Testis (tissue), 3 donors: ENCODE data around the gene CYTH4. TPM values are rescaled to one million over a fixed set of nuclear protein-coding genes. Genes with fewer than 3 reads are reported as not detected.
"Not testable (repeated sequence)": the region's sequence is repeated elsewhere in the genome, so short reads cannot be mapped to it uniquely, and the experiment has no call there.

Experiments used
- DNase-seq: peaks from one replicate; pipeline ENCODE4 v3.0.0-alpha.2; 2019
- H3K27ac ChIP-seq, 2 donors: fragments of 200-600 bp; sonication (generic); one replicate each; pipeline ENCODE4 v1.5.1; 2019
- H3K27me3 ChIP-seq: fragments of 200-600 bp; sonication (generic); one replicate; pipeline ENCODE4 v1.5.1; 2019
- H3K36me3 ChIP-seq: fragments of 200-600 bp; sonication (generic); one replicate; pipeline ENCODE4 v1.5.1; 2017; ENCODE audit warnings: low read depth; ENCODE audit errors: missing control alignments
- H3K4me1 ChIP-seq: fragments of 200-600 bp; sonication (generic); one replicate; pipeline ENCODE4 v1.5.1; 2019
- H3K4me3 ChIP-seq, 2 donors: fragments of 200-600 bp; sonication (generic); one replicate each; pipeline ENCODE4 v1.5.1; 2017 to 2019
- H3K9me3 ChIP-seq: fragments of 200-600 bp; sonication (generic); one replicate; pipeline ENCODE4 v1.5.1; 2017
- POLR2A ChIP-seq: fragments of 450-650 bp; IDR thresholded peaks from one replicate; pipeline ENCODE4 v1.6.1; 2017; ENCODE audit warnings: antibody characterized with exemption, mild to moderate bottlenecking, moderate library complexity
- WGBS, 2 donors: methylation state at CpG; one replicate each; pipeline ENCODE4 v1.1.5; 2018; 5-methylcytosine and 5-hydroxymethylcytosine counted together
- intact Hi-C: fragments of 100-400 bp; cut with DNase I; formaldehyde crosslinking; loops from one replicate; pipeline ENCODE4 v1.15.1; 2023; ENCODE audit warnings: low total_unique reads
- polyA plus RNA-seq: library from polyadenylated mRNA; stranded (reverse); fragments of 350-450 nt; fragmentation: Illumina TruSeq; extraction: RNeasy Lipid Tissue Mini Kit (QIAGEN cat#74804); gene quantifications from one replicate; pipeline ENCODE4 v1.2.3, GENCODE V29; 2014; ENCODE audit warnings: low read depth, low replicate concordance; ENCODE audit not compliant: insufficient read depth
- total RNA-seq, 2 donors: library from RNA; depleted of rRNA; stranded (reverse); fragments of >200 nt; gene quantifications; one replicate each; pipeline ENCODE4 v1.2.3, GENCODE V29; 2016
- TF ChIP-seq, protein P1 (sequence below), 3 experiments: fragments of 450-650 bp in 2 of 3; fragments of 200-600 bp in 1 of 3; sonication (generic) in 1 of 3; IDR thresholded peaks; one replicate each; pipeline ENCODE4 v1.5.1; 2016 to 2019; ENCODE audit warnings: antibody characterized with exemption in 3 of 3, mild to moderate bottlenecking in 2 of 3, moderate library complexity in 1 of 3

CYTH4 gene
- total and polyA plus RNA-seq, 3 donors from 2014 or later, result 2.7 to 7.2 (median 6.8) TPM

DNA sequence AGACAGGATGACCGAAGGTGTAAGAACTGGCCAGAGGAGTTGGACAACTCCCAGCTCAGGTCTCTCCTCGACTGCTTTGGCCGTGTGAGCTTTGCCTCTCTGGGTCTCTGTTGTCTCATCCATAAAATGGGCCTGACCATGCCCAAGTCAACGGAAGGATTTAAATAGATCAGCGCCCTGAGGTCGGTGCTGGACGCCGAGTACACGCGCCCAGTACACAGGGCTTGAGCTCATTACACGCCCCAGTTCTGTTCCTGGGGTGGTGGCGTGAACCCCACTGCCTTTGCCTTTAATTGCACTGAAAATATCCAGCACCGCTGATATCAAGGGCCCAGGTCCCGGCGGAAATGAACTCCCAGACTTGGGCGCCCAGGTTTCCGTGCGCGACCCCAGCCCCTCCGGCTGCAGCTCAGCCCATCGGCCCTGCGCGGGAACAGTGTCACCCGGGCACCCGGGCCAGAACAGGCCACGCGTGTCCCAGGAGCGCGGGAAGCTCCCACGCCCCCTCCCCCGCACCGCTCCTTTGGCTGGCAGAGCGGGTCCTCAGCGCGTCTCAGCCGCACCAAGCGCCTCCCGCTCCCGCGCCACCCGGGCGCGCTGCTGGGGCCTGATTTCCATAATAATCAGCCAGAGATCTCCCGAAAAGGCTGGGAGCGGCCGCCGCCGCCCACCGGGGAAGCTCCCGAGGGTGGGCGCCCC is 42.2 kb downstream of the CYTH4 start:
- intact Hi-C loops, result no loop called here
- H3K9me3 ChIP-seq, result no peaks in the 10 kb centered on the region
- no peak for DNase-seq
- WGBS, 2 donors, result 10 to 40% methylated on average over 8 to 25 of the region's 51 CpGs
- H3K4me3 ChIP-seq, result peak overlapping the region in 1 of 2 donors; percentile 39
- H3K27ac ChIP-seq, result no peak overlapping the region
- no peaks in the 10 kb centered on the region for H3K36me3 ChIP-seq
- H3K4me1 ChIP-seq, result peaks cover 8% of the 10 kb centered on the region
- H3K27me3 ChIP-seq, result peaks cover 3% of the 10 kb centered on the region
- TF ChIP-seq, protein P1, sequence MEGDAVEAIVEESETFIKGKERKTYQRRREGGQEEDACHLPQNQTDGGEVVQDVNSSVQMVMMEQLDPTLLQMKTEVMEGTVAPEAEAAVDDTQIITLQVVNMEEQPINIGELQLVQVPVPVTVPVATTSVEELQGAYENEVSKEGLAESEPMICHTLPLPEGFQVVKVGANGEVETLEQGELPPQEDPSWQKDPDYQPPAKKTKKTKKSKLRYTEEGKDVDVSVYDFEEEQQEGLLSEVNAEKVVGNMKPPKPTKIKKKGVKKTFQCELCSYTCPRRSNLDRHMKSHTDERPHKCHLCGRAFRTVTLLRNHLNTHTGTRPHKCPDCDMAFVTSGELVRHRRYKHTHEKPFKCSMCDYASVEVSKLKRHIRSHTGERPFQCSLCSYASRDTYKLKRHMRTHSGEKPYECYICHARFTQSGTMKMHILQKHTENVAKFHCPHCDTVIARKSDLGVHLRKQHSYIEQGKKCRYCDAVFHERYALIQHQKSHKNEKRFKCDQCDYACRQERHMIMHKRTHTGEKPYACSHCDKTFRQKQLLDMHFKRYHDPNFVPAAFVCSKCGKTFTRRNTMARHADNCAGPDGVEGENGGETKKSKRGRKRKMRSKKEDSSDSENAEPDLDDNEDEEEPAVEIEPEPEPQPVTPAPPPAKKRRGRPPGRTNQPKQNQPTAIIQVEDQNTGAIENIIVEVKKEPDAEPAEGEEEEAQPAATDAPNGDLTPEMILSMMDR (IDR thresholded peaks at IDR 0.05), result no peak
- TF ChIP-seq POLR2A, result no peak

DNA sequence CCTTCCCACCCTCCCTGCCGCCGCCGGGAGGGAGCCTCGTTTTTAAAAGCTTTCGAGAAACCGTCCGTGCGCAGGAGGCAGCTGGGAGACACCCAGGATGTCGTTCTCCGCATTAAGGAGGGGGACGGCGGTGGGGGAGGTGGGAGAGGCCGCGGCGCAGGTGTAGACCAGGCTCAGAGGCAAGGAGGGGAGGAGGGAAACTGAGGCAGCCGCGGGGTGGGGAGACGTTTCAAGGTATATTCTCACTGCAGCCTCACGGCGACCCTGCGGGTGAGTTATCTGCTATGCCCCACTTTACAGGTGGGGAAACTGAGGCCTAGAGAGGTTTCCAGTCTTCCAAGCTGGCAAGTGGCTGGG is 42.7 kb downstream of the CYTH4 start:
- H3K27me3 ChIP-seq, result peaks cover 3% of the 10 kb centered on the region
- no peak overlapping the region for H3K27ac ChIP-seq
- intact Hi-C loops, result no loop called here
- DNase-seq, result no peak
- TF ChIP-seq POLR2A, result no peak
- H3K4me1 ChIP-seq, result peaks cover 8% of the 10 kb centered on the region
- peak overlapping the region in 1 of 2 donors; percentile 39 for H3K4me3 ChIP-seq
- H3K36me3 ChIP-seq, result no peaks in the 10 kb centered on the region
- WGBS, 2 donors, result 3% methylated on average over 19 of the region's 21 CpGs; no CpG with 5 or more reads in 1 of the 2 donors
- H3K9me3 ChIP-seq, result no peaks in the 10 kb centered on the region

DNA sequence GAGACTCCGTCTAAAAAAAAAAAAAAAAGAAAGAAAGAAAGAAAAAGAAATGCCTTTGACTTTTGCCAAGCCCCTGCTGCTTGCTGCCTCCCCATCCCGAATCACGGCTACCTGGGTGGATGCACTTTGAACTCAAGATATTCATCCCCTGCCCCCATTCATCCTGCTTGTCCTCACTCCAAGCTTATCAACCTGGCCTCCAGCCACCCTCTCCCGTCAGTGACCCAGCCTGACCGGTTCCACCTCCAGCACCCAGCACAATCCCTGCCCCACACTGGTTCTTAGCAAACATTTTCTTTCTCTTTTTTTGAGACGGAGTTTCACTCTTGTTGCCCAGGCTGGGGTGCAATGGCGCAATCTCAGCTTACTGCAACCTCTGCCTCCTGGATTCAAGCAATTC is 44.4 kb downstream of the CYTH4 start:
- no peaks in the 10 kb centered on the region for H3K36me3 ChIP-seq
- peaks cover 3% of the 10 kb centered on the region for H3K27me3 ChIP-seq
- no peaks in the 10 kb centered on the region for H3K9me3 ChIP-seq
- WGBS, 2 donors, result 55 to 67% methylated on average over 7 of the region's 7 CpGs
- DNase-seq, result no peak
- H3K4me1 ChIP-seq, result peaks cover 8% of the 10 kb centered on the region
- no peak overlapping the region for H3K27ac ChIP-seq
- intact Hi-C loops, result no loop called here
- H3K4me3 ChIP-seq, result no peak overlapping the region
- no peak for TF ChIP-seq POLR2A
- TF ChIP-seq, protein P1 (IDR thresholded peaks at IDR 0.05), result no peak

DNA sequence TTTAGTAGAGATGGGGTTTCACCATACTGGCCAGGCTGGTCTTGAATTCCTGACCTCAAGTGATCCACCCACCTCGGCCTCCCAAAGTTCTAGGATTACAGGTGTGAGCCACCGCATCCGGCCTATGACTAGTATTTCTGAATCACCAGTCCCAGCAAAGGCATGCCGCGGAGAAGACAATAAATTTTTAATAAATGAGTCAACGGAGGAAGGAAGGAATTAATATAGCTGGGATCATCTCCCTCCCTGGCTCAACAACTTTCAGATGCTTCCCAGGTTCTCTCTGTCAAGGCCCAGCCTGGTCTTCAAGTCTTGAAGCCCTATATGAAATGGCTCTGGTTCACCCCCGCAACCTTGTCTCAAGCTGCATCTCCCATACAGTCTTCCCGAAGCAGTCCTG is 45.7 kb downstream of the CYTH4 start:
- 90 to 91% methylated on average over 8 of the region's 8 CpGs for WGBS, 2 donors
- no peaks in the 10 kb centered on the region for H3K9me3 ChIP-seq
- TF ChIP-seq, protein P1 (IDR thresholded peaks at IDR 0.05), result no peak
- no peak for TF ChIP-seq POLR2A
- no peak for DNase-seq
- H3K4me3 ChIP-seq, result no peak overlapping the region
- no peak overlapping the region for H3K27ac ChIP-seq
- H3K27me3 ChIP-seq, result peaks cover 3% of the 10 kb centered on the region
- H3K36me3 ChIP-seq, result no peaks in the 10 kb centered on the region
- peaks cover 8% of the 10 kb centered on the region for H3K4me1 ChIP-seq
- intact Hi-C loops, result no loop called here

DNA sequence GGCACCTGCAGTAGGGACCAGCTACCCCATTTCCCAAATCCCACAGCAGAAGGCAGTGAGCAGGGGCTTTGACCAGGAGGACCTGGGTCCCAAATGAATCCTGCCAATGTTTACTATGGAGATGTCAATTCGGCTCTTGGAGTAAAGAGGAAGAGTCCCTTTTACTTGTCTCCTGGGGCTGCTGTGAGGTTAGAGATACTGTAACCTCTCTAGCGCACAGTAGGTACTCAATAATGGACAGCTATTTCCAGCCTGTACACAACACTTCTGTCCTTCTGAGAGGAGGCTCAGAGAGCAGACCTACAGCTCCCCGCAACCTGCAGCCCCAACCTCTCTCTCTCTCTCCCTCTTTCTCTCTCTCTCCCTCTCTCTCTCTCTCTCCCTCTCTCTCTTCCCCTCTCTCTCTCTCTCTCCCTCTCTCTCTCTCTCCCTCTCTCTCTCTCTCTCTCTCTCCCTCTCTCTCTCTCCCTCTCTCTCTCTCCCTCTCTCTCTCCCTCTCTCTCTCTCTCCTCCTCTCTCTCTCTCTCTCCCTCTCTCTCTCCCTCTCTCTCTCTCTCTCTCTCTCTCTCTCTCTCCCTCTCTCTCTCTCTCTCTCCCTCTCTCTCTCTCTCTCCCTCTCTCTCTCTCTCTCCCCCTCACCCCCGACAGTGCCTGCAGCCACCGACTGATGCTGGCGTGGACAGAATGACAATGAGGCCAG is 46.4 kb downstream of the CYTH4 start:
- H3K4me3 ChIP-seq, H3K27ac ChIP-seq, H3K4me1 ChIP-seq, intact Hi-C loops, H3K36me3 ChIP-seq, DNase-seq, H3K9me3 ChIP-seq, H3K27me3 ChIP-seq: not testable (repeated sequence)
- whole genome bisulfite sequencing, 2 donors, result 42 to 68% methylated on average over 6 of the region's 6 CpGs
